ENCODE data around the gene LCN1.
"Not testable (repeated sequence)": the region's sequence is repeated elsewhere in the genome, so short reads cannot be mapped to it uniquely, and the experiment has no call there.

LCN1 gene

GRCh38 chr9:135547756-135548736 is 26.8 kb downstream of the LCN1 start:
- Histone ChIP-seq H3K9me3 (ENCODE audit: control insufficient read depth in 1 of 2, low read length in 2 of 2) (no peaks in the 10 kb centered on the region), H3K4me1 (ENCODE audit: control insufficient read depth in 1 of 2, insufficient read depth in 2 of 2, low read length in 2 of 2) (no peaks in the 10 kb centered on the region), H3K27me3 (ENCODE audit: low read depth, low read length) (no peaks in the 10 kb centered on the region), H3K4me3 (ENCODE audit: low read depth in 1 of 2, low read length in 2 of 2) (no peak overlapping the region), H3K27ac (ENCODE audit: low read length) (no peak overlapping the region), H3K36me3 (ENCODE audit: control insufficient read depth in 1 of 2, insufficient read depth in 2 of 2, low read length in 2 of 2) (no peaks in the 10 kb centered on the region)

- H3K9me3 ChIP-seq (ENCODE audit: control insufficient read depth in 1 of 2, low read length in 2 of 2); H3K36me3 ChIP-seq (ENCODE audit: control insufficient read depth in 1 of 2, insufficient read depth in 2 of 2, low read length in 2 of 2); H3K27me3 ChIP-seq (ENCODE audit: low read depth, low read length); H3K27ac ChIP-seq (ENCODE audit: low read length); H3K4me1 ChIP-seq (ENCODE audit: control insufficient read depth in 1 of 2, insufficient read depth in 2 of 2, low read length in 2 of 2); H3K4me3 ChIP-seq (ENCODE audit: low read depth in 1 of 2, low read length in 2 of 2): not testable (repeated sequence)
These were observed 28.5 kb downstream of the LCN1 start for GRCh38 chr9:135549478-135550343.

DNA sequence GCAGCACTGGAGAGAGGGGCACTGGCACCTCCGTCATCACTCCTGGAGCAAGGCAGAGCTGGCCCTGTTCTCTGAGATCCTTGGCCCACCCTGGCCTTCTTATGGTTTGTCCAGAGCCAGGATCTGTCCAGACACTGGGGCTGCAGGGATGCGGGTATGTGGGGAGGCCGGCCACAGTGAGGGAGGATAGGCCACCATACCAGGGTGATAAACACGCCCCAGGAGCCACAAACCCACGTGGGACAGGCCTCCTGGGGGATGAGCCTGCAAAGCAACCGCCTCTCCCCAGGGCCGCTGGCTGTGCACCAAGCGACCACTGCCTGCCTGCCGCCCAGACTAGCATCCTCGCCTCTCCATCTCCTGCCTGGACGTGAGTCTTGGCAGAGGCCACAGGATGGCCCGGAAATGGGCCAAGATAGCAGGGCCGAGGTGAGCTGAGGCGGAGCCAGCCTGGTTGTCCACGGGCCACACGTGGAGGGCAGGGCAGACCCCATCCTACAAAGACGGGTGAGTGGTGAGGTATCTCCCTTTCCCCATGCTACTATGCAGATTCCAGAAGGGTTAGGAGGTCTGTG is 29.2 kb downstream of the LCN1 start:
- no peaks in the 10 kb centered on the region for H3K4me1 ChIP-seq (ENCODE audit: control insufficient read depth in 1 of 2, insufficient read depth in 2 of 2, low read length in 2 of 2)
- H3K36me3 ChIP-seq (ENCODE audit: control insufficient read depth in 1 of 2, insufficient read depth in 2 of 2, low read length in 2 of 2), result no peaks in the 10 kb centered on the region
- H3K9me3 ChIP-seq (ENCODE audit: control insufficient read depth in 1 of 2, low read length in 2 of 2), result peaks cover 0 to 7% of the 10 kb centered on the region in 2 donors
- H3K27ac ChIP-seq (ENCODE audit: low read length), result no peak overlapping the region
- H3K4me3 ChIP-seq (ENCODE audit: low read depth in 1 of 2, low read length in 2 of 2), result no peak overlapping the region
- no peaks in the 10 kb centered on the region for H3K27me3 ChIP-seq (ENCODE audit: low read depth, low read length)

DNA sequence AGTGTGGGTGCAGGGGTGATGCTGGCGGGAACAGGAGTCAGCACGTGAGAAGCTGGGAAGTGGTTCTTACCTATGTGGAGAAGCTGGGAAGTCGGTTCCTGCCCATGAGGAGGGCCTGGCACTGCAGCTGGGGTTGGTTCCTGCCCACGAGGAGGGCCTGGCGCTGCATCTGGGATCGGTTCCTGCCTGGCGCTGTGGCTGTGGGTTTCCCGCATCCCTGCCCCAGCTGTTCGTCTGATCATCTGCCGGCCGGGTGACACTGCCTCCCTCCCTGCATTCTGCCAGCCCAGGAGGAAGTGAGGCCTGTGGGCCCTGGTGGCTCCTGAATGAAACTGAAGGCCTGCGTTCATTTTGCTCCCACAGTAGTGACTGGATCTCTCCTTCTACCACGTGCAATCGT is 29.8 kb downstream of the LCN1 start:
- no peaks in the 10 kb centered on the region for H3K27me3 ChIP-seq (ENCODE audit: low read depth, low read length)
- no peaks in the 10 kb centered on the region for H3K4me1 ChIP-seq (ENCODE audit: control insufficient read depth in 1 of 2, insufficient read depth in 2 of 2, low read length in 2 of 2)
- H3K9me3 ChIP-seq (ENCODE audit: control insufficient read depth in 1 of 2, low read length in 2 of 2), result peaks cover 0 to 9% of the 10 kb centered on the region in 2 donors
- H3K27ac ChIP-seq (ENCODE audit: low read length), result no peak overlapping the region
- H3K4me3 ChIP-seq (ENCODE audit: low read depth in 1 of 2, low read length in 2 of 2), result no peak overlapping the region
- H3K36me3 ChIP-seq (ENCODE audit: control insufficient read depth in 1 of 2, insufficient read depth in 2 of 2, low read length in 2 of 2), result no peaks in the 10 kb centered on the region

DNA sequence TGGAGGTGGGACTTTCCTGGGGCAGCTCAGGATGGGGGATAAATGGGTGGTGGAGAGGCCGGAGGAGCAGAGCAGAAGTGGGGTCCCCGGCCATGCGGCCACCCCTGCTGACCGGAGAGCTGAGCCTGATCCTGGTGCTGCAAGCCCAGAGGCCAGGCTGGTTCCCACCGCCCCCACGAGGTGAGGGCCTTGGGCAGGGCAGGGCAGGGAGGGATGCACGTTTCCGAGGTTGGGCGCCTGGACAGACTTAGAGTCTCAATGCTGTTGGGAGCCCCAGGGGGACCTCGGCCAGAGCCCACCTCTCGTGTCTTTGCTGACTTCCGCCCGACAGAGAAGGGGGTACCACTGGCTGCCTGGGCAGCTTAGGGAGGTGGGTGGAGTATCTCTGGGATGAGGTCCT is 30.2 kb downstream of the LCN1 start:
- no peak overlapping the region for H3K27ac ChIP-seq (ENCODE audit: low read length)
- no peak overlapping the region for H3K4me3 ChIP-seq (ENCODE audit: low read depth in 1 of 2, low read length in 2 of 2)

GRCh38 chr9:135552021-135552697 is 30.9 kb downstream of the LCN1 start:
- no peaks in the 10 kb centered on the region for H3K4me1 ChIP-seq (ENCODE audit: control insufficient read depth in 1 of 2, insufficient read depth in 2 of 2, low read length in 2 of 2)
- H3K36me3 ChIP-seq (ENCODE audit: control insufficient read depth in 1 of 2, insufficient read depth in 2 of 2, low read length in 2 of 2), result no peaks in the 10 kb centered on the region
- H3K4me3 ChIP-seq (ENCODE audit: low read depth in 1 of 2, low read length in 2 of 2), result no peak overlapping the region
- no peaks in the 10 kb centered on the region for H3K27me3 ChIP-seq (ENCODE audit: low read depth, low read length)
- H3K27ac ChIP-seq (ENCODE audit: low read length), result no peak overlapping the region
- H3K9me3 ChIP-seq (ENCODE audit: control insufficient read depth in 1 of 2, low read length in 2 of 2), result peaks cover 0 to 9% of the 10 kb centered on the region in 2 donors

More for the DNA sequence above, 30.2 kb downstream of the LCN1 start:
- Histone ChIP-seq H3K4me1 (ENCODE audit: control insufficient read depth in 1 of 2, insufficient read depth in 2 of 2, low read length in 2 of 2) (no peaks in the 10 kb centered on the region), H3K9me3 (ENCODE audit: control insufficient read depth in 1 of 2, low read length in 2 of 2) (peaks cover 0 to 9% of the 10 kb centered on the region in 2 donors), H3K36me3 (ENCODE audit: control insufficient read depth in 1 of 2, insufficient read depth in 2 of 2, low read length in 2 of 2) (no peaks in the 10 kb centered on the region), H3K27me3 (ENCODE audit: low read depth, low read length) (no peaks in the 10 kb centered on the region)

GRCh38 chr9:135552698-135553171 is 31.5 kb downstream of the LCN1 start:
- peaks cover 0 to 9% of the 10 kb centered on the region in 2 donors for H3K9me3 ChIP-seq (ENCODE audit: control insufficient read depth in 1 of 2, low read length in 2 of 2)
- no peak overlapping the region for H3K27ac ChIP-seq (ENCODE audit: low read length)
- H3K27me3 ChIP-seq (ENCODE audit: low read depth, low read length), result no peaks in the 10 kb centered on the region
- H3K36me3 ChIP-seq (ENCODE audit: control insufficient read depth in 1 of 2, insufficient read depth in 2 of 2, low read length in 2 of 2), result no peaks in the 10 kb centered on the region
- H3K4me1 ChIP-seq (ENCODE audit: control insufficient read depth in 1 of 2, insufficient read depth in 2 of 2, low read length in 2 of 2), result no peaks in the 10 kb centered on the region
- no peak overlapping the region for H3K4me3 ChIP-seq (ENCODE audit: low read depth in 1 of 2, low read length in 2 of 2)

- Histone ChIP-seq H3K36me3 (ENCODE audit: control insufficient read depth in 1 of 2, insufficient read depth in 2 of 2, low read length in 2 of 2) (no peaks in the 10 kb centered on the region), H3K9me3 (ENCODE audit: control insufficient read depth in 1 of 2, low read length in 2 of 2) (peaks cover 0 to 9% of the 10 kb centered on the region in 2 donors), H3K27ac (ENCODE audit: low read length) (no peak overlapping the region), H3K4me3 (ENCODE audit: low read depth in 1 of 2, low read length in 2 of 2) (no peak overlapping the region), H3K4me1 (ENCODE audit: control insufficient read depth in 1 of 2, insufficient read depth in 2 of 2, low read length in 2 of 2) (no peaks in the 10 kb centered on the region), H3K27me3 (ENCODE audit: low read depth, low read length) (no peaks in the 10 kb centered on the region)
These were observed 33.5 kb downstream of the LCN1 start for GRCh38 chr9:135554718-135555117.

DNA sequence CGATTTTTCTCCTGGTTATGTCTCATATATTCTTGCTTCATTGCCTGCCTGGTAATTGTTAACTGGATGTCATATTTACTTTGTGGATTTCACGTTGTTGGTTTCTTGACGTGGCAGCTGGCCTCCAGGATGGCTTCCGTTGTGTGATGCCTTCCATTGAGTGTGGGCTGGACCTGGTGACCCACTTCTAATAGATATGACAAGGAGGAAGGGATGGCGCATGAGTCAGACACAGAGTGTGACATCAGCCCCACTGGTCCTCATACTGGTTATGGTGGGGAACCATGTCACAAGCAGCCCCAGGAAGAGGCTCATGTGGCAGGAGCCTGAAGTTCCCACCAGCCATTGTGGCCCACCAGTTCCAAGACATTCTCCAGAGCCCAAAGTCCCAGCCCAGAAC is 34.0 kb downstream of the LCN1 start:
- Histone ChIP-seq H3K36me3 (ENCODE audit: control insufficient read depth in 1 of 2, insufficient read depth in 2 of 2, low read length in 2 of 2) (no peaks in the 10 kb centered on the region), H3K27ac (ENCODE audit: low read length) (no peak overlapping the region), H3K4me3 (ENCODE audit: low read depth in 1 of 2, low read length in 2 of 2) (no peak overlapping the region), H3K9me3 (ENCODE audit: control insufficient read depth in 1 of 2, low read length in 2 of 2) (peaks cover 0 to 9% of the 10 kb centered on the region in 2 donors), H3K27me3 (ENCODE audit: low read depth, low read length) (no peaks in the 10 kb centered on the region), H3K4me1 (ENCODE audit: control insufficient read depth in 1 of 2, insufficient read depth in 2 of 2, low read length in 2 of 2) (no peaks in the 10 kb centered on the region)

DNA sequence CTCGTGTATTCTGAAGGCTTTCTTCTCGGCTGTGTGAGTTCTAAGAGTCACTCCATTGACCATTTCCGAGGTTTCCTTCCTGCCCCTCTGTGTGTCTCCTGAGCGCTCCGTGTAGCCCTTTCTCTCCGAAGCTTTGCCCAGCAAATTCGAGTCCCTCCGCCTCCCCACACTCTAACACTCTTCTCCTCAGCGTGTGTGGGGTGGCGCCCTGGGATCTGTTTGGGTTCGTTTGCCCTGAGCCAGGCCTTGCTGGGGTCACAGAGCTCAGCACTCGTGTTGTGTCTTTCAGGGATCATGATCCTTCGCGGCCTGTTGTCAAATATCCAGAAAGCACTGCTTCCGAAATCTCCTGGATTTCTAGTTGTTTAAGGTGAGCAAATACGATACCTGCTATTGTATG is 34.7 kb downstream of the LCN1 start:
- Histone ChIP-seq H3K4me3 (ENCODE audit: low read depth in 1 of 2, low read length in 2 of 2) (no peak overlapping the region), H3K4me1 (ENCODE audit: control insufficient read depth in 1 of 2, insufficient read depth in 2 of 2, low read length in 2 of 2) (no peaks in the 10 kb centered on the region), H3K36me3 (ENCODE audit: control insufficient read depth in 1 of 2, insufficient read depth in 2 of 2, low read length in 2 of 2) (no peaks in the 10 kb centered on the region), H3K27me3 (ENCODE audit: low read depth, low read length) (no peaks in the 10 kb centered on the region), H3K27ac (ENCODE audit: low read length) (no peak overlapping the region), H3K9me3 (ENCODE audit: control insufficient read depth in 1 of 2, low read length in 2 of 2) (peaks cover 0 to 9% of the 10 kb centered on the region in 2 donors)
